Measurements from ENCODE around the gene NARF.

The NARF gene

GRCh38 chr17:82477934-82478333 is 19.4 kb downstream of the NARF start:
- no peak for DNase-seq (ENCODE audit: low read depth)

GRCh38 chr17:82479602-82480001 is 21.1 kb downstream of the NARF start:
- no peak for DNase-seq (ENCODE audit: low read depth)

- no peak for DNase-seq (ENCODE audit: low read depth)
Observed at GRCh38 chr17:82480318-82480717, 21.8 kb downstream of the NARF start.

GRCh38 chr17:82483204-82483660 is 24.7 kb downstream of the NARF start:
- DNase-seq (ENCODE audit: low read depth), result no peak

GRCh38 chr17:82483836-82484235 is 25.3 kb downstream of the NARF start:
- no peak for DNase-seq (ENCODE audit: low read depth)

- DNase-seq (ENCODE audit: low read depth), result no peak
Observed at GRCh38 chr17:82486231-82487094, 27.9 kb downstream of the NARF start.

- no peak for DNase-seq (ENCODE audit: low read depth)
Observed at GRCh38 chr17:82487910-82488309, 29.4 kb downstream of the NARF start.

- DNase-seq (ENCODE audit: low read depth), result peak; percentile 68
Observed at GRCh38 chr17:82489117-82489516, 30.6 kb downstream of the NARF start.

- DNase-seq (ENCODE audit: low read depth), result no peak
Observed at GRCh38 chr17:82489851-82490511, 31.4 kb downstream of the NARF start.

- DNase-seq (ENCODE audit: low read depth), result no peak
Observed at GRCh38 chr17:82490512-82491195, 32.1 kb downstream of the NARF start.

- no peak for DNase-seq (ENCODE audit: low read depth)
Observed at GRCh38 chr17:82491196-82491530, 32.6 kb downstream of the NARF start.

GRCh38 chr17:82491533-82491932 is 33.0 kb downstream of the NARF start:
- no peak for DNase-seq (ENCODE audit: low read depth)

- DNase-seq (ENCODE audit: low read depth), result no peak
Observed at GRCh38 chr17:82492643-82493225, 34.2 kb downstream of the NARF start.

- no peak for DNase-seq (ENCODE audit: low read depth)
Observed at GRCh38 chr17:82493226-82493781, 34.8 kb downstream of the NARF start.

- DNase-seq (ENCODE audit: low read depth), result peak; percentile 91
Observed at GRCh38 chr17:82494236-82495055, 35.9 kb downstream of the NARF start.

GRCh38 chr17:82495844-82496528 is 37.4 kb downstream of the NARF start:
- no peak for DNase-seq (ENCODE audit: low read depth)

GRCh38 chr17:82496529-82497434 is 38.2 kb downstream of the NARF start:
- DNase-seq (ENCODE audit: low read depth), result peak; percentile 84

- no peak for DNase-seq (ENCODE audit: low read depth)
Observed at GRCh38 chr17:82497483-82498405, 39.2 kb downstream of the NARF start.

- DNase-seq (ENCODE audit: low read depth), result peak; percentile 61
Observed at GRCh38 chr17:82502207-82502606, 43.7 kb downstream of the NARF start.
